ENCODE measurements around the gene SMC5. TPM values are rescaled to one million over a fixed set of nuclear protein-coding genes. Genes with fewer than 3 reads are reported as not detected.

Gene SMC5
- total RNA-seq, 3 donors from 2014 or later, result 35.9 to 44.3 (median 38.1) TPM

DNA sequence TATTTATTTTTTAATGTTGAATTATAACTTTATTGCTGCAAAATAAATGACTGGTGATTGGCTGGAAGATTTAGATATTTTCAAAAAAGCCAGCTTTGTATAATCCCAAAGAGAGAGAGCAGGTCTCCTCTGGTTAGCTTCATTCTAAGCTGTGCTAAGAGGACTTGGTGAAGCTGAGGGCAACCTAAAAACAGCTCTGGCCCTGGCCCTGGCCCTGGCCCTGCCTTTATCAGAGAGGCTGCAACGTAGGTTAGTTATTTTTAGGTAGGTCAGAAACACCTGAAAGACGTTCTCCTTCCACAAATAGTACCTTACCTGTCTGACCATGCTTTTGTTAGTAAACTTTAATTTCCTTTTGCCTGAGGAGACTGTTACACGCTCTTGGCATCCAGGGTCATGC lies 97.0 kb downstream of the SMC5 start:
- no peaks in the 10 kb centered on the region for H3K27me3 Mint-ChIP-seq (ENCODE audit: low read depth)
- H3K9me3 Mint-ChIP-seq, result no peaks in the 10 kb centered on the region
- no peak overlapping the region for H3K4me3 Mint-ChIP-seq
- peaks cover 1% of the 10 kb centered on the region for H3K4me1 Mint-ChIP-seq (ENCODE audit: low read depth)
- ATAC-seq (no peak), DNase-seq (no peak)
- H3K36me3 Mint-ChIP-seq (ENCODE audit: insufficient read depth), result peaks cover 2% of the 10 kb centered on the region

GRCh38 chr9:70362952-70363351 lies 104.2 kb downstream of the SMC5 start:
- Mint-ChIP-seq H3K4me3 (no peak overlapping the region), H3K27me3 (ENCODE audit: low read depth) (no peaks in the 10 kb centered on the region), H3K36me3 (ENCODE audit: insufficient read depth) (peaks cover 8% of the 10 kb centered on the region), H3K9me3 (no peaks in the 10 kb centered on the region), H3K4me1 (ENCODE audit: low read depth) (no peaks in the 10 kb centered on the region)
- ATAC-seq, result no peak
- DNase-seq, result no peak

- Mint-ChIP-seq H3K4me1 (ENCODE audit: low read depth) (no peaks in the 10 kb centered on the region), H3K36me3 (ENCODE audit: insufficient read depth) (peaks cover 6% of the 10 kb centered on the region), H3K4me3 (no peak overlapping the region), H3K27me3 (ENCODE audit: low read depth) (no peaks in the 10 kb centered on the region), H3K9me3 (no peaks in the 10 kb centered on the region)
- no peak for ATAC-seq
- no peak for DNase-seq
Observed at GRCh38 chr9:70363760-70364159, 105.0 kb downstream of the SMC5 start.

DNA sequence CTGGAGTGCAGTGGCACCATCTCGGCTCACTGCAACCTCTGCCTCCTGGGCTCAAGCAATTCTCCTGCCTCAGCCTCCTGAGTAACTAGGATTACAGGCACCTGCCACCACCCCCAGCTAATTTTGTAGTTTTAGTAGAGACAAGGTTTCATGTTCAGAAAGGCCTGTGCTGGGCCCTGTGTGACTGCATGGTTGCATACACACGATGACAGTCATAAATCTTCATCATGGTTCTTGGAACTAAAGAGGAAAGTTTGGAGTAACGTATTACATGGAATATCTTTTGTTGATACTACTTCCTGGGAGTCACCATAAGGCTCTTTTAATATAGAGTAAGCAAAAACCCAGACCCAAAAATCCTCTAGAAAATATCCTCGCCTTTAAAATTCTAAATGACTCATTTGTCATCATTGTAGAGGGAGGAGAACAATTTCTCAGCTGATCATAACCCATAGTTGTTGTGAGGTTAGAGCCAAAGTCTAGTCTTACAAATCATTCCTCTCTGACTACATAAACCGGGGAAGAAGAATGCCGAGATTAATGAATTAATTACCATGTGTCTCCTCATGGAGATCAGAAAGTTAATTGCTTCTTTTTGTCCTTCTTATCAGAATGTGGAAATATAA lies 108.6 kb downstream of the SMC5 start:
- no peaks in the 10 kb centered on the region for H3K9me3 Mint-ChIP-seq
- no peak overlapping the region for H3K4me3 Mint-ChIP-seq
- H3K27me3 Mint-ChIP-seq (ENCODE audit: low read depth), result no peaks in the 10 kb centered on the region
- H3K4me1 Mint-ChIP-seq (ENCODE audit: low read depth), result no peaks in the 10 kb centered on the region
- peaks cover 6% of the 10 kb centered on the region for H3K36me3 Mint-ChIP-seq (ENCODE audit: insufficient read depth)
- ATAC-seq (no peak), DNase-seq (no peak)

DNA sequence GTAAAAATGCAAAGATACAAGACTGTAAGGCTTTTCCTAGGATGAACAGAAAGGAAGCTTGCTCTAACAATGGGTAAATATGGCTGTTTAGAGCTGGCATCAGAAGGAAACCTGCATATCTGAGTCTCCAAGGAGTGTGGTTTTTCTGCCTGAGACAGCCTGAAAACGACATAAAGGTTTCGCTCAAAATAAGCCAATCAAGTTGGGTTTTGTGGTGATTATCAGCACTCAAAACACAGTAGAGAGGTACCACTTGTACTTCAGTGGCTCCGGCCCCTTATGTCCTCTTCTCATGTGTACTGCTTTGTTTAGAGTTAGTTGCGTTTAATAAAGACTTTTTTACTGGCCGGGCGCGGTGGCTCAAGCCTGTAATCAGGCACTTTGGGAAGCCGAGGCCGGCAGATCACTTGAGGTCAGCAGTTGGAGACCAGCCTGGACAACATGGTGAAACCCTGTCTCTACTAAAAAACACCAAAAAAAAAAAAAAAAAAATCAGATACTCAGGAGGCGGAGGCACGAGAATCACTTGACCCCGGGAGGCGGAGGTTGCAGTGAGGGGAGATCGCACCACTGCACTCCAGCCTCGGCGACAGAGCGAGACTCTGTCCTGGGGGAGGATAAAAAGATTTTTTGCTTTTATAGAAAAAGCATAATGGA lies 116.3 kb downstream of the SMC5 start:
- Mint-ChIP-seq H3K36me3 (ENCODE audit: insufficient read depth) (no peaks in the 10 kb centered on the region), H3K9me3 (no peaks in the 10 kb centered on the region), H3K27me3 (ENCODE audit: low read depth) (no peaks in the 10 kb centered on the region), H3K4me1 (ENCODE audit: low read depth) (no peaks in the 10 kb centered on the region), H3K4me3 (no peak overlapping the region)
- ATAC-seq, result no peak
- no peak for DNase-seq

GRCh38 chr9:70382046-70382708 lies 123.4 kb downstream of the SMC5 start:
- no peak for DNase-seq
- Mint-ChIP-seq H3K4me1 (ENCODE audit: low read depth) (peaks cover 7% of the 10 kb centered on the region), H3K36me3 (ENCODE audit: insufficient read depth) (peaks cover 29% of the 10 kb centered on the region), H3K4me3 (no peak overlapping the region), H3K9me3 (no peaks in the 10 kb centered on the region), H3K27me3 (ENCODE audit: low read depth) (no peaks in the 10 kb centered on the region)
- ATAC-seq, result no peak

DNA sequence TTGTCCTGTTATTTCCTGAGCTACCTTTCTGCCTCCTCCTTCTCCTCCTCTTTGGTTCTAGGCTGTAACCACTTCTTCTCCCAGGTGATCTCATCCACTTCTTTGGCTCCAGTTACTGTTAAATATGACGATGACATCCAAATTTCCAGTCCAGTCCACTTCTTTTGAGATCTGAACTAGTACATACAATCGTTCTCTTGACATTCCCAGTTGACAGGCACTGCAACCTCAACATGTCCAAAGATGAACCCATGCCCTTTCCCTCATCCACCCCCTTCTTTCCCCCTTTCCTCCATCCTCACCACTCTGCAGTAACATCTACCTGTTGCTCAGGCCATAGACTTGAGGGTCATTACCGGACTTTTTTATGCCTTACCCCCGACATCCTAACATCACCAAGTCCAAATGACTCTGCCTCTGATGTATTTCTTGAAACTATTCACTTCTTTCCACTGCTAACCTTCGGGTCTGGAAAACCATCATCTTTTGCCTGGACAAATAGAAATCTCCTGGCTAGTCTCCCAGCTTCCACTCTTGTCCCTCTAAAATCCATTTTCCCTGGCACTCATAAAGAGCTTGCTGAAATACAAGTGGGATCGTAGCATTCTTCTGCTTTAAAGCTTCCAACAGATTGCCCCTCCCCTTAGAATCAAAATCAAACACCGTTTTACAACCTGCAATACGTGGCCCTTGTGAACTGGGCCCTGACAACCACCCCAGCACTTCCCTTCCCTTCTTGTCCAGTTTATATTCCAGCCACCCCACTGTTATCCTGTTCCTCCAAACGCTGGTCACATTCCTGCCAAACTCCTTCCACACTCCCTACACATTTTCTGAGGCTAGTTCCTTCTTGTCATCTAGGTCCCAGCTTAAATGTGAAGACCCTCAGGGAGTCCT lies 124.2 kb downstream of the SMC5 start:
- Mint-ChIP-seq H3K4me3 (no peak overlapping the region), H3K36me3 (ENCODE audit: insufficient read depth) (peaks cover 34% of the 10 kb centered on the region), H3K27me3 (ENCODE audit: low read depth) (no peaks in the 10 kb centered on the region), H3K4me1 (ENCODE audit: low read depth) (peaks cover 12% of the 10 kb centered on the region), H3K9me3 (no peaks in the 10 kb centered on the region)
- no peak for DNase-seq
- no peak for ATAC-seq

GRCh38 chr9:70385426-70385825 lies 126.6 kb downstream of the SMC5 start:
- H3K4me3 Mint-ChIP-seq, result no peak overlapping the region

GRCh38 chr9:70387663-70388062 lies 128.9 kb downstream of the SMC5 start:
- ATAC-seq, result no peak
- H3K4me3 Mint-ChIP-seq, result no peak overlapping the region
- H3K27me3 Mint-ChIP-seq (ENCODE audit: low read depth), result no peaks in the 10 kb centered on the region
- peaks cover 52% of the 10 kb centered on the region for H3K4me1 Mint-ChIP-seq (ENCODE audit: low read depth)
- H3K36me3 Mint-ChIP-seq (ENCODE audit: insufficient read depth), result peaks cover 34% of the 10 kb centered on the region
- H3K9me3 Mint-ChIP-seq, result no peaks in the 10 kb centered on the region
- no peak for DNase-seq

More at GRCh38 chr9:70385426-70385825, 126.6 kb downstream of the SMC5 start:
- DNase-seq, result no peak
- H3K9me3 Mint-ChIP-seq, result no peaks in the 10 kb centered on the region
- peaks cover 38% of the 10 kb centered on the region for H3K36me3 Mint-ChIP-seq (ENCODE audit: insufficient read depth)
- H3K4me1 Mint-ChIP-seq (ENCODE audit: low read depth), result peaks cover 30% of the 10 kb centered on the region
- no peak for ATAC-seq
- no peaks in the 10 kb centered on the region for H3K27me3 Mint-ChIP-seq (ENCODE audit: low read depth)

DNA sequence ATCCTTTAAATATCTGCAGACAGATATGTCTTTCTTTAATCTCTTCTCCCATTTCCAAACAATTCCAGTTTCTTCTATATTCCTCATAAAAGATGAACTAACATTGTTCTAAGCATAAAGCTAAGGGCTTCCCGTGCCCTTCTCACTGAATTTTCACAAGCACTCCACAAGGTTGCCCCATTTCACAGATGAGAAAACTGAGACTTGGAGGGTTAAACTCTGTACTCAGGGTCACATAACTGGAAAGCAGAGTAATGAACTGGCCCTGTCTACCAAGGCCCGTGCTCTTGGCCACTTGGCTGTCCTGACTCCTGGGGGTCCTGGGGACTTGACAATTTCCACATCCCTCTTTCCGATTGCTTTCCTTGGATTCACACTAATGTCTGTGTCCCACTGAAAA lies 130.4 kb downstream of the SMC5 start:
- H3K4me1 Mint-ChIP-seq (ENCODE audit: low read depth), result peaks cover 66% of the 10 kb centered on the region
- ATAC-seq, result no peak
- H3K4me3 Mint-ChIP-seq, result no peak overlapping the region
- peaks cover 26% of the 10 kb centered on the region for H3K36me3 Mint-ChIP-seq (ENCODE audit: insufficient read depth)
- no peak for DNase-seq
- no peaks in the 10 kb centered on the region for H3K9me3 Mint-ChIP-seq
- no peaks in the 10 kb centered on the region for H3K27me3 Mint-ChIP-seq (ENCODE audit: low read depth)

- peaks cover 22% of the 10 kb centered on the region for H3K36me3 Mint-ChIP-seq (ENCODE audit: insufficient read depth)
- peaks cover 72% of the 10 kb centered on the region for H3K4me1 Mint-ChIP-seq (ENCODE audit: low read depth)
- DNase-seq (no peak), ATAC-seq (peak; percentile 44 to 57)
- H3K9me3 Mint-ChIP-seq, result no peaks in the 10 kb centered on the region
- no peaks in the 10 kb centered on the region for H3K27me3 Mint-ChIP-seq (ENCODE audit: low read depth)
- peak overlapping the region; percentile 14 for H3K4me3 Mint-ChIP-seq
Observed at GRCh38 chr9:70389621-70390266, 131.0 kb downstream of the SMC5 start.

GRCh38 chr9:70390933-70391341 lies 132.2 kb downstream of the SMC5 start:
- no peaks in the 10 kb centered on the region for H3K9me3 Mint-ChIP-seq
- H3K36me3 Mint-ChIP-seq (ENCODE audit: insufficient read depth), result peaks cover 21% of the 10 kb centered on the region
- ATAC-seq (peak; percentile 58 to 59), DNase-seq (no peak)
- H3K27me3 Mint-ChIP-seq (ENCODE audit: low read depth), result no peaks in the 10 kb centered on the region
- peaks cover 77% of the 10 kb centered on the region for H3K4me1 Mint-ChIP-seq (ENCODE audit: low read depth)
- H3K4me3 Mint-ChIP-seq, result peak overlapping the region; percentile 39

DNA sequence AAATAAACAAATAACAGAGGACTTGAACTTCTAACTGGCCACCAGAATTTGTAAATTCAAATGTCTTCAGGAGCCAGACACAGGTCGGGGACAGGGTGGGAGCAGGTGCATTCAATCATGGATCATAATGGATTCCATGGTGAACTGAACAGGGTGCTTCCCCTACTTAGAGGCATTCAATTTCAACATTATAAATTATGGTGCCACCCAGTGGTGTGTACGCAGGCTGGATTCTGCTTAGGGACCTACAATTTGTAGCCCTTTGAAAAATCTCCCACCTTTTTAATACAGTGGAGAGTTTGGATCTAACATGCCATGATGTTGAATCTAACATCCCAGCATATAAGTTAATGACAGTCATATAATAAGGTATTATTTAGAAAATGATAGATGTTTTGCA lies 133.4 kb downstream of the SMC5 start:
- Mint-ChIP-seq H3K27me3 (ENCODE audit: low read depth) (no peaks in the 10 kb centered on the region), H3K36me3 (ENCODE audit: insufficient read depth) (peaks cover 10% of the 10 kb centered on the region), H3K9me3 (no peaks in the 10 kb centered on the region), H3K4me1 (ENCODE audit: low read depth) (peaks cover 79% of the 10 kb centered on the region), H3K4me3 (no peak overlapping the region)
- DNase-seq (no peak), ATAC-seq (no peak)

- no peaks in the 10 kb centered on the region for H3K9me3 Mint-ChIP-seq
- no peaks in the 10 kb centered on the region for H3K27me3 Mint-ChIP-seq (ENCODE audit: low read depth)
- ATAC-seq (no peak), DNase-seq (no peak)
- H3K4me1 Mint-ChIP-seq (ENCODE audit: low read depth), result peaks cover 80% of the 10 kb centered on the region
- H3K4me3 Mint-ChIP-seq, result no peak overlapping the region
- peaks cover 5% of the 10 kb centered on the region for H3K36me3 Mint-ChIP-seq (ENCODE audit: insufficient read depth)
Observed at GRCh38 chr9:70392850-70393249, 134.1 kb downstream of the SMC5 start.

Data from activated T-cell treated with anti-CD3 and anti-CD28 coated beads, Interleukin-2, amount 50 U/mL, for 4 hours (primary cell).